Limb (tissue), 2 donors: ENCODE data around the gene ZDHHC24.

Experiments used
- DNase-seq, 2 donors: peaks; one replicate each; pipeline ENCODE4 v3.0.0-alpha.2; 2016; ENCODE audit errors: extremely low spot score in 2 of 2

Gene ZDHHC24

GRCh38 chr11:66473608-66474515 is 72.0 kb downstream of the ZDHHC24 start:
- DNase-seq = no peak

GRCh38 chr11:66473167-66473566 is 72.7 kb downstream of the ZDHHC24 start:
- DNase-seq = no peak

GRCh38 chr11:66472054-66472453 is 73.8 kb downstream of the ZDHHC24 start:
- DNase-seq = no peak

- DNase-seq = no peak
Observed at GRCh38 chr11:66471142-66471541, 74.7 kb downstream of the ZDHHC24 start.
